Endothelial cell of umbilical vein (primary cell): ENCODE data around the gene PHLPP1. TPM values are rescaled to one million over a fixed set of nuclear protein-coding genes. Genes with fewer than 3 reads are reported as not detected.

Source experiments
- BruUV-seq: library from RNA; stranded (reverse); fragments of 400-500 nt; replicated peaks from 2 replicates; lab custom pipeline; 2021; lab: Mats Ljungman, UMichigan
- CTCF ChIA-PET: fragments of 300-600, 350-600 bp; sonication (Branson Sonifier 250); formaldehyde crosslinking; loops from one replicate; lab custom pipeline; 2021; ENCODE audit warnings: antibody characterized with exemption, inconsistent platforms; lab: Charles Lee
- POLR2A ChIA-PET: fragments of 300-600, 350-600 bp; sonication (Branson Sonifier 250); formaldehyde crosslinking; loops from one replicate; lab custom pipeline; 2021; ENCODE audit warnings: antibody characterized with exemption, inconsistent platforms; lab: Charles Lee
- DNase-seq: peaks from one replicate; pipeline ENCODE4 v3.0.0-alpha.2; 2011; ENCODE audit warnings: low read depth, low spot score
- FAIRE-seq: peaks from 2 replicates; lab custom pipeline; 2011; peaks lifted over from hg19 to GRCh38; lab: Jason Lieb, UNC
- H2AFZ ChIP-seq: 2 replicates; pipeline ENCODE4 v1.6.0; 2012; ENCODE audit warnings: low read depth, low read length, control low read depth, inconsistent platforms
- H3K27ac ChIP-seq: 2 replicates; pipeline ENCODE4 v1.5.1; 2011; ENCODE audit warnings: low read depth, mild to moderate bottlenecking, control low read depth, low read length, moderate library complexity; ENCODE audit not compliant: insufficient read depth
- H3K27me3 ChIP-seq, 2 experiments: 2 replicates each; pipeline versions ENCODE4 v1.6.0 to v1.6.1; 2011; ENCODE audit warnings: low read length in 2 of 2, mixed read lengths in 1 of 2; ENCODE audit not compliant: control insufficient read depth in 2 of 2, insufficient read depth in 2 of 2
- H3K36me3 ChIP-seq, 2 experiments: 2 replicates in 1 of 2; 3 replicates in 1 of 2; pipeline ENCODE4 v1.5.1; 2011; ENCODE audit warnings: low read length in 2 of 2, mild to moderate bottlenecking in 1 of 2, moderate library complexity in 1 of 2; ENCODE audit not compliant: control insufficient read depth in 2 of 2, insufficient read depth in 2 of 2; ENCODE audit errors: extremely low read depth in 1 of 2
- H3K4me1 ChIP-seq: 3 replicates; pipeline ENCODE4 v1.5.1; 2011; ENCODE audit warnings: mild to moderate bottlenecking, low read length; ENCODE audit not compliant: control insufficient read depth, insufficient read depth; ENCODE audit errors: extremely low read depth
- H3K4me2 ChIP-seq: 2 replicates; pipeline ENCODE4 v1.6.1; 2011; ENCODE audit warnings: low read length, control low read depth, mixed read lengths; ENCODE audit not compliant: insufficient read depth
- H3K4me3 ChIP-seq, 3 experiments: fragments of 200-600 bp in 1 of 3; sonication (generic), shearing (Covaris generic) in 1 of 3; replicated peaks in 1 of 3; 2 replicates each; pipeline ENCODE4 v1.5.1; 2011 to 2016; ENCODE audit warnings: control low read depth in 3 of 3, low read length in 3 of 3, mild to moderate bottlenecking in 2 of 3, inconsistent platforms in 1 of 3, low read depth in 1 of 3, moderate library complexity in 1 of 3; ENCODE audit not compliant: insufficient read depth in 1 of 3
- H3K79me2 ChIP-seq: 2 replicates; pipeline ENCODE4 v1.6.0; 2012; ENCODE audit warnings: low read length, inconsistent platforms; ENCODE audit not compliant: control insufficient read depth, insufficient read depth
- H3K9ac ChIP-seq: replicated peaks from 2 replicates; pipeline ENCODE3; 2011; ENCODE audit warnings: low read length, control low read depth; ENCODE audit not compliant: insufficient read depth; ENCODE audit errors: extremely low read depth
- H3K9me1 ChIP-seq: replicated peaks from 3 replicates; pipeline ENCODE4 v1.6.0; 2011; ENCODE audit warnings: mild to moderate bottlenecking, low read length; ENCODE audit not compliant: control insufficient read depth, insufficient read depth; ENCODE audit errors: extremely low read depth
- H3K9me3 ChIP-seq: replicated peaks from 2 replicates; pipeline ENCODE4 v1.5.1; 2012; ENCODE audit warnings: low read length, inconsistent platforms; ENCODE audit not compliant: control insufficient read depth, insufficient read depth
- H4K20me1 ChIP-seq: replicated peaks from 2 replicates; pipeline ENCODE3; 2011; ENCODE audit warnings: mild to moderate bottlenecking, low read length; ENCODE audit not compliant: control insufficient read depth, insufficient read depth; ENCODE audit errors: extremely low read depth
- CTCF ChIP-seq, 2 donors: IDR thresholded peaks; 1 replicate in 1 of 2; 2 replicates in 1 of 2; pipeline ENCODE4 v1.5.1; 2011; ENCODE audit warnings: low read length in 2 of 2, mild to moderate bottlenecking in 2 of 2, moderate library complexity in 2 of 2, control low read depth in 1 of 2, inconsistent platforms in 1 of 2, low read depth in 1 of 2; ENCODE audit not compliant: insufficient read depth in 1 of 2; ENCODE audit errors: extremely low read depth in 1 of 2
- EZH2 ChIP-seq: IDR thresholded peaks from 2 replicates; pipeline ENCODE4 v1.6.1; 2012; ENCODE audit warnings: borderline replicate concordance, low read depth, mild to moderate bottlenecking, moderate library complexity, low read length, inconsistent platforms; ENCODE audit not compliant: severe bottlenecking
- FOS ChIP-seq: IDR thresholded peaks from 2 replicates; pipeline ENCODE4 v1.6.1; 2011; ENCODE audit warnings: mild to moderate bottlenecking, low read length, moderate library complexity, borderline replicate concordance; ENCODE audit not compliant: insufficient read depth
- GATA2 ChIP-seq: IDR thresholded peaks from 2 replicates; pipeline ENCODE4 v1.7.0; 2011; ENCODE audit warnings: low read depth, mild to moderate bottlenecking, moderate library complexity, mixed read lengths, low read length; ENCODE audit not compliant: insufficient read length, insufficient read depth
- JUN ChIP-seq: IDR thresholded peaks from 2 replicates; pipeline ENCODE4 v1.6.1; 2011; ENCODE audit warnings: borderline replicate concordance, low read depth; ENCODE audit not compliant: insufficient read length, insufficient read depth
- MAX ChIP-seq: IDR thresholded peaks from 2 replicates; pipeline ENCODE4 v1.6.1; 2011; ENCODE audit not compliant: insufficient read depth, insufficient read length
- MYC ChIP-seq: IDR thresholded peaks from one replicate; pipeline ENCODE4 v1.6.1; 2011; ENCODE audit warnings: mild to moderate bottlenecking, low read depth, low read length
- POLR2A ChIP-seq: IDR thresholded peaks from 2 replicates; pipeline ENCODE4 v1.6.1; 2012; ENCODE audit warnings: low read depth, mild to moderate bottlenecking, control low read depth, low read length
- POLR2AphosphoS5 ChIP-seq: IDR thresholded peaks from 2 replicates; pipeline ENCODE4 v1.6.1; 2012; ENCODE audit warnings: low read depth, mild to moderate bottlenecking, control low read depth, low read length, moderate library complexity; ENCODE audit not compliant: insufficient read depth
- dilution Hi-C: fragments of 300-500 bp; cut with MboI; formaldehyde crosslinking; loops from one replicate; pipeline ENCODE4 v1.15.0; 2019; ENCODE audit warnings: low sequenced_read_pairs; ENCODE audit not compliant: extremely low pct_ligation_motif_present
- intact Hi-C: fragments of 100-400 bp; cut with micrococcal nuclease; formaldehyde crosslinking; loops from one replicate; pipeline ENCODE4 v1.10.0; 2022
- polyA plus RNA-seq, 4 experiments: library from polyadenylated mRNA; depleted of rRNA in 3 of 4; stranded (reverse) in 3 of 4; unstranded in 1 of 4; fragments of >200 nt; gene quantifications; 2 replicates each; pipeline versions ENCODE4 v1.2.1 to v1.2.3, GENCODE V29; 2011 to 2012; ENCODE audit warnings: missing spikeins in 1 of 4
- total RNA-seq: library from RNA; stranded (reverse); gene quantifications from 2 replicates; pipeline ENCODE4 v1.2.3, GENCODE V29; 2021

Gene PHLPP1
- total and polyA plus RNA-seq, 2 donors (not counting 3 experiments of a cell fraction or from before 2014, with no cell fraction given): 4.0 to 10.8 TPM

GRCh38 chr18:63002305-63002704 lies 287.0 kb downstream of the PHLPP1 start:
- no peak for FAIRE-seq
- Histone ChIP-seq H3K27ac (no peak overlapping the region), H3K9me3 (no peaks in the 10 kb centered on the region), H3K27me3 (no peaks in the 10 kb centered on the region), H2AFZ (no peak overlapping the region), H3K4me3 (no peak overlapping the region), H3K9ac (no peak overlapping the region), H3K9me1 (no peaks in the 10 kb centered on the region), H4K20me1 (no peaks in the 10 kb centered on the region), H3K36me3 (no peaks in the 10 kb centered on the region), H3K4me1 (peaks cover 10% of the 10 kb centered on the region), H3K4me2 (no peak overlapping the region), H3K79me2 (no peaks in the 10 kb centered on the region)
- intact Hi-C loops: no loop called here
- dilution Hi-C loops: no loop called here
- POLR2A ChIA-PET: no interaction called here
- BruUV-seq: no TSS peak
- no peak for DNase-seq
- CTCF ChIA-PET: interaction anchor here (2.2 kb wide), 1 partner anchor 14 kb away, joined by 5 read pairs; no protein-coding TSS in a partner anchor
- TF ChIP-seq EZH2 (no peak), JUN (no peak), MAX (no peak), POLR2A (no peak), MYC (no peak), CTCF (IDR thresholded peaks at IDR 0.05; ENCODE audit: extremely low read depth in 1 of 2, insufficient read depth in 1 of 2, low read depth in 1 of 2, low read length in 2 of 2) (no peak), POLR2AphosphoS5 (no peak), FOS (no peak), GATA2 (no peak)
